Nucleus accumbens (tissue), 56 donors: Measurements from ENCODE around the gene SMKR1.
"Not testable (repeated sequence)": the region's sequence is repeated elsewhere in the genome, so short reads cannot be mapped to it uniquely, and the experiment has no call there.

Experiments used
- DNase-seq, 56 donors: peaks; one replicate each; lab custom pipeline; 2025; lab: John Stamatoyannopoulos, UW

SMKR1 gene

GRCh38 chr7:129501760-129502707 is at the start of gene SMKR1:
Gene SMKR1, plus strand, starts transcription at chr7:129502531. Its CDS starts 294 bp downstream, at chr7:129502825.
- peak in 49 of 56 donors; percentile 9 to 87 (median 47) for DNase-seq

- DNase-seq = no peak
Observed at GRCh38 chr7:129452589-129453231, 49.6 kb upstream of the SMKR1 start.

- DNase-seq = no peak
Observed at GRCh38 chr7:129453510-129454248, 48.7 kb upstream of the SMKR1 start.

GRCh38 chr7:129454249-129454551 is 48.1 kb upstream of the SMKR1 start:
- DNase-seq = no peak

- DNase-seq = no peak
Observed at GRCh38 chr7:129456421-129456820, 45.9 kb upstream of the SMKR1 start.

- no peak for DNase-seq
Observed at GRCh38 chr7:129457101-129457500, 45.2 kb upstream of the SMKR1 start.

- DNase-seq = no peak
Observed at GRCh38 chr7:129458171-129458570, 44.2 kb upstream of the SMKR1 start.

GRCh38 chr7:129461809-129462208 is 40.5 kb upstream of the SMKR1 start:
- no peak for DNase-seq

GRCh38 chr7:129462420-129462819 is 39.9 kb upstream of the SMKR1 start:
- DNase-seq = no peak

GRCh38 chr7:129464194-129464593 is 38.1 kb upstream of the SMKR1 start:
- no peak for DNase-seq

GRCh38 chr7:129465080-129465479 is 37.3 kb upstream of the SMKR1 start:
- no peak for DNase-seq

- DNase-seq = no peak
Observed at GRCh38 chr7:129466796-129467195, 35.5 kb upstream of the SMKR1 start.

- DNase-seq = peak in 1 of 56 donors; percentile 10
Observed at GRCh38 chr7:129468087-129468486, 34.2 kb upstream of the SMKR1 start.

GRCh38 chr7:129468547-129468946 is 33.8 kb upstream of the SMKR1 start:
- DNase-seq = no peak

- no peak for DNase-seq
Observed at GRCh38 chr7:129469930-129470329, 32.4 kb upstream of the SMKR1 start.

- no peak for DNase-seq
Observed at GRCh38 chr7:129470411-129470810, 31.9 kb upstream of the SMKR1 start.

- DNase-seq = no peak
Observed at GRCh38 chr7:129471402-129471827, 30.9 kb upstream of the SMKR1 start.

- DNase-seq = not testable (repeated sequence)
Observed at GRCh38 chr7:129475931-129476330, 26.4 kb upstream of the SMKR1 start.

- not testable (repeated sequence) for DNase-seq
Observed at GRCh38 chr7:129476398-129476797, 25.9 kb upstream of the SMKR1 start.

- no peak for DNase-seq
Observed at GRCh38 chr7:129479831-129480230, 22.5 kb upstream of the SMKR1 start.
